Measurements from ENCODE around the gene C4A. TPM values are rescaled to one million over a fixed set of nuclear protein-coding genes. Genes with fewer than 3 reads are reported as not detected.
"Not testable (repeated sequence)": the region's sequence is repeated elsewhere in the genome, so short reads cannot be mapped to it uniquely, and the experiment has no call there.

C4A gene
- total and polyA plus RNA-seq, 2 donors (not counting 1 experiment from before 2014, with no cell fraction given), result 21.1 to 25.2 TPM

DNA sequence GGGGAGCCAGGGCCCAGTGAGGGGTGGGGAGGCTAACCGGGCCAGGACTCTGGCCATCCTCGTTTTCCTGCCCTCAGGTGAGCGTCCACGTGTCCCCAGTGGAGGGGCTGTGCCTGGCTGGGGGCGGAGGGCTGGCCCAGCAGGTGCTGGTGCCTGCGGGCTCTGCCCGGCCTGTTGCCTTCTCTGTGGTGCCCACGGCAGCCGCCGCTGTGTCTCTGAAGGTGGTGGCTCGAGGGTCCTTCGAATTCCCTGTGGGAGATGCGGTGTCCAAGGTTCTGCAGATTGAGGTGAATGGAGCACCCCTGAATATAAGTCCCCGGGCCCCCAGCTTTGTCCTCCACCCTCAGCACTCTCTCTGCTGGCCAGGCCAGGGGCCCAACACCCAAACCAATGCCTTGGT, 12.6 kb downstream of the C4A start:
- not testable (repeated sequence) for H3K4me3 ChIP-seq (replicated peaks in 1 of 4; ENCODE audit: control extremely low read depth in 1 of 4, insufficient read depth in 1 of 4, low read depth in 3 of 4, low read length in 4 of 4); H3K36me3 ChIP-seq (ENCODE audit: control insufficient read depth, insufficient read depth, low read length); H3K4me1 ChIP-seq (ENCODE audit: control insufficient read depth, extremely low read depth, insufficient read depth, low read length); H3K27ac ChIP-seq (ENCODE audit: insufficient read depth, low read length); DNase-seq (ENCODE audit: low read depth in 2 of 2); H3K9me3 ChIP-seq (ENCODE audit: control insufficient read depth, insufficient read depth, low read depth, low read length); H2AFZ ChIP-seq (ENCODE audit: low read length); H3K4me2 ChIP-seq (ENCODE audit: extremely low read depth, insufficient read depth, low read length); H4K20me1 ChIP-seq (ENCODE audit: control insufficient read depth, extremely low read depth, insufficient read depth, low read length); H3K9ac ChIP-seq (ENCODE audit: insufficient read depth, low read length); H3K27me3 ChIP-seq (ENCODE audit: control insufficient read depth, insufficient read depth, low read length); H3K79me2 ChIP-seq (ENCODE audit: control insufficient read depth, insufficient read depth, low read length)

- not testable (repeated sequence) for H3K4me1 ChIP-seq (ENCODE audit: control insufficient read depth, extremely low read depth, insufficient read depth, low read length); DNase-seq (ENCODE audit: low read depth in 2 of 2); H3K9me3 ChIP-seq (ENCODE audit: control insufficient read depth, insufficient read depth, low read depth, low read length); H3K4me2 ChIP-seq (ENCODE audit: extremely low read depth, insufficient read depth, low read length); H3K79me2 ChIP-seq (ENCODE audit: control insufficient read depth, insufficient read depth, low read length); H4K20me1 ChIP-seq (ENCODE audit: control insufficient read depth, extremely low read depth, insufficient read depth, low read length); H3K4me3 ChIP-seq (replicated peaks in 1 of 4; ENCODE audit: control extremely low read depth in 1 of 4, insufficient read depth in 1 of 4, low read depth in 3 of 4, low read length in 4 of 4); H3K36me3 ChIP-seq (ENCODE audit: control insufficient read depth, insufficient read depth, low read length); H3K9ac ChIP-seq (ENCODE audit: insufficient read depth, low read length); H3K27ac ChIP-seq (ENCODE audit: insufficient read depth, low read length); H2AFZ ChIP-seq (ENCODE audit: low read length); H3K27me3 ChIP-seq (ENCODE audit: control insufficient read depth, insufficient read depth, low read length)
Measured at GRCh38 chr6:31996385-31996784, 14.5 kb downstream of the C4A start.

- H3K4me1 ChIP-seq (ENCODE audit: control insufficient read depth, extremely low read depth, insufficient read depth, low read length); H3K36me3 ChIP-seq (ENCODE audit: control insufficient read depth, insufficient read depth, low read length); H3K27me3 ChIP-seq (ENCODE audit: control insufficient read depth, insufficient read depth, low read length); H3K4me3 ChIP-seq (replicated peaks in 1 of 4; ENCODE audit: control extremely low read depth in 1 of 4, insufficient read depth in 1 of 4, low read depth in 3 of 4, low read length in 4 of 4); H4K20me1 ChIP-seq (ENCODE audit: control insufficient read depth, extremely low read depth, insufficient read depth, low read length); DNase-seq (ENCODE audit: low read depth in 2 of 2); H3K79me2 ChIP-seq (ENCODE audit: control insufficient read depth, insufficient read depth, low read length); H3K9me3 ChIP-seq (ENCODE audit: control insufficient read depth, insufficient read depth, low read depth, low read length); H3K27ac ChIP-seq (ENCODE audit: insufficient read depth, low read length); H2AFZ ChIP-seq (ENCODE audit: low read length); H3K9ac ChIP-seq (ENCODE audit: insufficient read depth, low read length); H3K4me2 ChIP-seq (ENCODE audit: extremely low read depth, insufficient read depth, low read length): not testable (repeated sequence)
Measured at GRCh38 chr6:32002546-32003268, 20.9 kb downstream of the C4A start.

DNA sequence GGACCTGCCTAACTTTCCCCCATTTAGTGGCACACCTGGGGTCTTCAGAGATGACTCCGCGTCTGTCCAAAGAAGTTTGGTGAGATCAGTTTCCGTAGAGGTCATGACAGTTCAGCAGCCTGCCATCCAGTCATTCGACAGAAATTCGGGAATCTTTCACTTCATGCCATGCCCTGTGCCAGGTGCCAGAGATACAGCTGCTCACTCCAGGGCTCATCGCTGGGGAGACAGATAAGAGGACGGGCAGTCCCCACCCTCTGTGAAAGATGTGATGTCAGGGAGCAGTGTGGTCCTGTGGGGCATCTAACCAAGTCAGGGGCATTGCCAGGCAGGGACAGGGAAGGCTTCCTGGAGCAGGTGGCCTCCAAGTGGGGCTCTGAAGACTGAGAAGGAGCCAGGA, 21.4 kb downstream of the C4A start:
- H3K27ac ChIP-seq (ENCODE audit: insufficient read depth, low read length); H3K27me3 ChIP-seq (ENCODE audit: control insufficient read depth, insufficient read depth, low read length); H3K4me2 ChIP-seq (ENCODE audit: extremely low read depth, insufficient read depth, low read length); H2AFZ ChIP-seq (ENCODE audit: low read length); H3K4me3 ChIP-seq (replicated peaks in 1 of 4; ENCODE audit: control extremely low read depth in 1 of 4, insufficient read depth in 1 of 4, low read depth in 3 of 4, low read length in 4 of 4); H3K36me3 ChIP-seq (ENCODE audit: control insufficient read depth, insufficient read depth, low read length); H3K9ac ChIP-seq (ENCODE audit: insufficient read depth, low read length); H4K20me1 ChIP-seq (ENCODE audit: control insufficient read depth, extremely low read depth, insufficient read depth, low read length); H3K9me3 ChIP-seq (ENCODE audit: control insufficient read depth, insufficient read depth, low read depth, low read length); DNase-seq (ENCODE audit: low read depth in 2 of 2); H3K79me2 ChIP-seq (ENCODE audit: control insufficient read depth, insufficient read depth, low read length); H3K4me1 ChIP-seq (ENCODE audit: control insufficient read depth, extremely low read depth, insufficient read depth, low read length): not testable (repeated sequence)

DNA sequence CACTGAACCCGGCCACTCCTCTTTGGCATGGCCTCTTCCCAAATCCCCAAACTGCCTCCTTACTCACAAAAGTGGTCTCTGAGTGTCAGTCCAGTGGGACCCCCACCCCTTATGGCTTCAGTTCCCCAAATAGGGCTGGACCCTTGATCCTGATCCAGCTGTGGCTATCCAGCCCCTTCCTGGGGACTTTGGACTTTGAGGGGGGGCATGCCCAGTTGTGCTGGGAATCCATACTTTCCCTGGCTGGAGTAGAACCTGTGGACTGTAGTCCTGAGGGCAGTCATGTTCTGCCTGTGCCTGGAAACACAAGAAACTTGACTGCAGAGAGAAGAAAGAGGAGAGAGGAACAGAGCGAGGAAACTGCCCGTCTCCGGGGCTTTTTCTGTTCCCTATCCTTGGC, 22.5 kb downstream of the C4A start:
- H3K27me3 ChIP-seq (ENCODE audit: control insufficient read depth, insufficient read depth, low read length); H3K79me2 ChIP-seq (ENCODE audit: control insufficient read depth, insufficient read depth, low read length); H3K4me2 ChIP-seq (ENCODE audit: extremely low read depth, insufficient read depth, low read length); H2AFZ ChIP-seq (ENCODE audit: low read length); H3K9me3 ChIP-seq (ENCODE audit: control insufficient read depth, insufficient read depth, low read depth, low read length); H3K4me3 ChIP-seq (replicated peaks in 1 of 4; ENCODE audit: control extremely low read depth in 1 of 4, insufficient read depth in 1 of 4, low read depth in 3 of 4, low read length in 4 of 4); H4K20me1 ChIP-seq (ENCODE audit: control insufficient read depth, extremely low read depth, insufficient read depth, low read length); DNase-seq (ENCODE audit: low read depth in 2 of 2); H3K27ac ChIP-seq (ENCODE audit: insufficient read depth, low read length); H3K4me1 ChIP-seq (ENCODE audit: control insufficient read depth, extremely low read depth, insufficient read depth, low read length); H3K9ac ChIP-seq (ENCODE audit: insufficient read depth, low read length); H3K36me3 ChIP-seq (ENCODE audit: control insufficient read depth, insufficient read depth, low read length): not testable (repeated sequence)

DNA sequence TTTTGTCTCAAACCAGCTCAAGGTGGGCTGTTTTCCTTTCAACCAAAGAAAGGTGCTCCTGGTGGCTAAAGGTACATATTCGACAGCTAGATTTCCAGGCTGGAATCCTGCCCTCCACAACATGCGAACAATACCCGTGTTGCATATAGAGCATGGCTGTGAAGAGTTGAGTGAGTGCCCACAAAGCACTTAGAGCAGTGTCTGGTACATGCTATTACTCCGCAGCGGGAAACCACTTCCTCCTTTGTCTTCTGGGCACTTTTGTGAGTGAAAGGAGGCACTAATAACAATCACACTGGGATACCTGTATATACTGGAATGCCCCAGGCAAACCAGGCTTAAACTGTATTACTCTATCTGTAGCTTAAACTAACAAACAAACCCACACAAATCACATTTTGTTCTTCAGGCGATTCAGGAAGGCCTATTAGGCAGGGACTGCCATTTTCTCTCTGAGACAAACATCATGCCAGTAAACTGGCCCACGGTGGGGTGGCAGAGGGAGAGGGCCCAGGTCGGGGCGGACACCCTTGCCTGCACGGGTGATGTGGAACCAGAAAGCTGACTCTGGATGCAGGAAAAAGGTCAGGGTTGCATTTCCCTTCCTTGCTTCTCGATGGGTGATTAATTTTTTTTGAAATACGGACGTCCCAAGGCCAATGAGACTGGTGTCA, 23.1 kb downstream of the C4A start:
- not testable (repeated sequence) for H3K9me3 ChIP-seq (ENCODE audit: control insufficient read depth, insufficient read depth, low read depth, low read length); H3K27ac ChIP-seq (ENCODE audit: insufficient read depth, low read length); H3K27me3 ChIP-seq (ENCODE audit: control insufficient read depth, insufficient read depth, low read length); H3K36me3 ChIP-seq (ENCODE audit: control insufficient read depth, insufficient read depth, low read length); H3K4me3 ChIP-seq (replicated peaks in 1 of 4; ENCODE audit: control extremely low read depth in 1 of 4, insufficient read depth in 1 of 4, low read depth in 3 of 4, low read length in 4 of 4); DNase-seq (ENCODE audit: low read depth in 2 of 2); H2AFZ ChIP-seq (ENCODE audit: low read length); H3K4me1 ChIP-seq (ENCODE audit: control insufficient read depth, extremely low read depth, insufficient read depth, low read length); H4K20me1 ChIP-seq (ENCODE audit: control insufficient read depth, extremely low read depth, insufficient read depth, low read length); H3K4me2 ChIP-seq (ENCODE audit: extremely low read depth, insufficient read depth, low read length); H3K9ac ChIP-seq (ENCODE audit: insufficient read depth, low read length); H3K79me2 ChIP-seq (ENCODE audit: control insufficient read depth, insufficient read depth, low read length)

DNA sequence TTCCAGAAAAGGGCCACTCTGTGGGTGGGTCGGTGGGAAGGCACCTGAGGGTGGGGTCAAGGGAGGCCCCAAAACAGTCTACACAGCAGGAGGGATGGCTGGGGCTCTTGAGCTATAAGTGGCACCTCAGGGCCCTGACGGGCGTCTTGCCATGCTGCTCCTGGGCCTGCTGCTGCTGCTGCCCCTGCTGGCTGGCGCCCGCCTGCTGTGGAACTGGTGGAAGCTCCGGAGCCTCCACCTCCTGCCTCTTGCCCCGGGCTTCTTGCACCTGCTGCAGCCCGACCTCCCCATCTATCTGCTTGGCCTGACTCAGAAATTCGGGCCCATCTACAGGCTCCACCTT, 23.7 kb downstream of the C4A start:
- H4K20me1 ChIP-seq (ENCODE audit: control insufficient read depth, extremely low read depth, insufficient read depth, low read length); DNase-seq (ENCODE audit: low read depth in 2 of 2); H3K4me1 ChIP-seq (ENCODE audit: control insufficient read depth, extremely low read depth, insufficient read depth, low read length); H3K4me2 ChIP-seq (ENCODE audit: extremely low read depth, insufficient read depth, low read length); H3K27ac ChIP-seq (ENCODE audit: insufficient read depth, low read length); H3K27me3 ChIP-seq (ENCODE audit: control insufficient read depth, insufficient read depth, low read length); H3K79me2 ChIP-seq (ENCODE audit: control insufficient read depth, insufficient read depth, low read length); H3K9me3 ChIP-seq (ENCODE audit: control insufficient read depth, insufficient read depth, low read depth, low read length); H3K4me3 ChIP-seq (replicated peaks in 1 of 4; ENCODE audit: control extremely low read depth in 1 of 4, insufficient read depth in 1 of 4, low read depth in 3 of 4, low read length in 4 of 4); H3K36me3 ChIP-seq (ENCODE audit: control insufficient read depth, insufficient read depth, low read length); H2AFZ ChIP-seq (ENCODE audit: low read length); H3K9ac ChIP-seq (ENCODE audit: insufficient read depth, low read length): not testable (repeated sequence)

Measured in fibroblast of lung (primary cell).